Activated CD4-positive, alpha-beta T cell treated with anti-CD3 and anti-CD28 coated beads for 24 hours (primary cell): ENCODE results near the gene UBR4.

ENCODE experiments used
- DNase-seq, 2 donors: peaks; one replicate each; pipeline ENCODE4 v3.0.0-alpha.2; 2020; ENCODE audit warnings: low read depth in 2 of 2

Gene UBR4

GRCh38 chr1:19139711-19140110 is 70.4 kb downstream of the UBR4 start:
- DNase-seq = no peak

- DNase-seq = no peak
These were observed 71.0 kb downstream of the UBR4 start for GRCh38 chr1:19138958-19139581.

- no peak for DNase-seq
These were observed 71.7 kb downstream of the UBR4 start for GRCh38 chr1:19138331-19138730.

GRCh38 chr1:19137158-19137557 is 72.9 kb downstream of the UBR4 start:
- no peak for DNase-seq

GRCh38 chr1:19133360-19133759 is 76.7 kb downstream of the UBR4 start:
- DNase-seq = no peak

GRCh38 chr1:19130468-19130867 is 79.6 kb downstream of the UBR4 start:
- no peak for DNase-seq

- DNase-seq = no peak
These were observed 81.0 kb downstream of the UBR4 start for GRCh38 chr1:19128968-19129514.

- DNase-seq = no peak
These were observed 85.8 kb downstream of the UBR4 start for GRCh38 chr1:19124273-19124672.

GRCh38 chr1:19123837-19124236 is 86.2 kb downstream of the UBR4 start:
- DNase-seq = peak in 1 of 2 donors; percentile 4

- DNase-seq = no peak
These were observed 87.4 kb downstream of the UBR4 start for GRCh38 chr1:19122668-19123067.

GRCh38 chr1:19121192-19121591 is 88.9 kb downstream of the UBR4 start:
- no peak for DNase-seq

GRCh38 chr1:19120070-19120469 is 90.0 kb downstream of the UBR4 start:
- DNase-seq = no peak

GRCh38 chr1:19115082-19115808 is 94.8 kb downstream of the UBR4 start:
- DNase-seq = no peak

GRCh38 chr1:19113697-19114092 is 96.4 kb downstream of the UBR4 start:
- peak in 1 of 2 donors; percentile 16 for DNase-seq

GRCh38 chr1:19112891-19113696 is 97.0 kb downstream of the UBR4 start:
- DNase-seq = no peak

- DNase-seq = no peak
These were observed 99.7 kb downstream of the UBR4 start for GRCh38 chr1:19110257-19110927.

GRCh38 chr1:19109545-19109944 is 100.5 kb downstream of the UBR4 start:
- DNase-seq = no peak

- DNase-seq = no peak
These were observed 108.8 kb downstream of the UBR4 start for GRCh38 chr1:19101244-19101643.

GRCh38 chr1:19100028-19100427 is 110.0 kb downstream of the UBR4 start:
- no peak for DNase-seq

GRCh38 chr1:19096990-19097389 is 113.1 kb downstream of the UBR4 start:
- no peak for DNase-seq

- DNase-seq = no peak
These were observed 113.8 kb downstream of the UBR4 start for GRCh38 chr1:19096036-19096833.
